Kidney epithelial cell (primary cell): ENCODE measurements around the gene DYNLT4. TPM values are rescaled to one million over a fixed set of nuclear protein-coding genes. Genes with fewer than 3 reads are reported as not detected.
"Not testable (repeated sequence)": the region's sequence is repeated elsewhere in the genome, so short reads cannot be mapped to it uniquely, and the experiment has no call there.

Experiments used
- DNase-seq: peaks from one replicate; pipeline ENCODE4 v3.0.0-alpha.2; 2010; ENCODE audit warnings: low read depth
- H3K27me3 ChIP-seq: 2 replicates; pipeline ENCODE4 v1.6.0; 2011; ENCODE audit warnings: low read length; ENCODE audit not compliant: control insufficient read depth, insufficient read depth
- H3K36me3 ChIP-seq: 2 replicates; pipeline ENCODE4 v1.5.1; 2011; ENCODE audit warnings: low read length; ENCODE audit not compliant: control insufficient read depth, insufficient read depth
- H3K4me3 ChIP-seq: 2 replicates; pipeline ENCODE4 v1.5.1; 2011; ENCODE audit warnings: low read depth, mild to moderate bottlenecking, control low read depth, low read length
- CTCF ChIP-seq: IDR thresholded peaks from 2 replicates; pipeline ENCODE4 v1.5.1; 2011; ENCODE audit warnings: mild to moderate bottlenecking, moderate library complexity, low read length, control low read depth, inconsistent platforms; ENCODE audit not compliant: insufficient read depth, poor library complexity, severe bottlenecking
- total RNA-seq: library from RNA; depleted of rRNA; stranded (reverse); fragments of >200 nt; gene quantifications from 2 replicates; pipeline ENCODE4 v1.2.3, GENCODE V29; 2015

The DYNLT4 gene
- total RNA-seq, 1 donor from 2014 or later = 0.25 TPM

- Histone ChIP-seq H3K4me3 (no peak overlapping the region), H3K36me3 (no peaks in the 10 kb centered on the region), H3K27me3 (no peaks in the 10 kb centered on the region)
- TF ChIP-seq CTCF = no peak
- no peak for DNase-seq
Observed at GRCh38 chr1:44829506-44830384, 22.6 kb upstream of the DYNLT4 start.

- Histone ChIP-seq H3K36me3 (no peaks in the 10 kb centered on the region), H3K4me3 (no peak overlapping the region), H3K27me3 (no peaks in the 10 kb centered on the region)
- TF ChIP-seq CTCF = no peak
- no peak for DNase-seq
Observed at GRCh38 chr1:44828841-44829440, 21.8 kb upstream of the DYNLT4 start.

GRCh38 chr1:44828003-44828651 is 21.0 kb upstream of the DYNLT4 start:
- H3K4me3 ChIP-seq = no peak overlapping the region
- no peaks in the 10 kb centered on the region for H3K36me3 ChIP-seq
- no peak for TF ChIP-seq CTCF
- H3K27me3 ChIP-seq = no peaks in the 10 kb centered on the region
- DNase-seq = no peak

- TF ChIP-seq CTCF = no peak
- H3K27me3 ChIP-seq = no peaks in the 10 kb centered on the region
- no peaks in the 10 kb centered on the region for H3K36me3 ChIP-seq
- no peak overlapping the region for H3K4me3 ChIP-seq
- DNase-seq = no peak
Observed at GRCh38 chr1:44827197-44828002, 20.2 kb upstream of the DYNLT4 start.

GRCh38 chr1:44826375-44827196 is 19.4 kb upstream of the DYNLT4 start:
- no peak for DNase-seq
- H3K36me3 ChIP-seq = no peaks in the 10 kb centered on the region
- H3K4me3 ChIP-seq = no peak overlapping the region
- H3K27me3 ChIP-seq = no peaks in the 10 kb centered on the region
- TF ChIP-seq CTCF = no peak

- not testable (repeated sequence) for DNase-seq, H3K27me3 ChIP-seq, H3K4me3 ChIP-seq, H3K36me3 ChIP-seq
Observed at GRCh38 chr1:44824392-44824791, 17.2 kb upstream of the DYNLT4 start.
